Astrocyte (in vitro differentiated cells and primary cell): ENCODE results near the gene APC2.

Experiments
- EZH2 ChIP-seq: IDR thresholded peaks from 2 replicates; pipeline ENCODE4 v1.6.1; 2012; ENCODE audit warnings: mild to moderate bottlenecking, low read length, inconsistent platforms; ENCODE audit not compliant: insufficient read depth
- TF ChIP-seq, protein P1 (sequence below): IDR thresholded peaks from 2 replicates; pipeline ENCODE4 v1.5.1; 2011; ENCODE audit warnings: low read depth, mild to moderate bottlenecking, inconsistent platforms, low read length, moderate library complexity; ENCODE audit not compliant: insufficient read depth

- no peak for TF ChIP-seq EZH2
- TF ChIP-seq, protein P1, sequence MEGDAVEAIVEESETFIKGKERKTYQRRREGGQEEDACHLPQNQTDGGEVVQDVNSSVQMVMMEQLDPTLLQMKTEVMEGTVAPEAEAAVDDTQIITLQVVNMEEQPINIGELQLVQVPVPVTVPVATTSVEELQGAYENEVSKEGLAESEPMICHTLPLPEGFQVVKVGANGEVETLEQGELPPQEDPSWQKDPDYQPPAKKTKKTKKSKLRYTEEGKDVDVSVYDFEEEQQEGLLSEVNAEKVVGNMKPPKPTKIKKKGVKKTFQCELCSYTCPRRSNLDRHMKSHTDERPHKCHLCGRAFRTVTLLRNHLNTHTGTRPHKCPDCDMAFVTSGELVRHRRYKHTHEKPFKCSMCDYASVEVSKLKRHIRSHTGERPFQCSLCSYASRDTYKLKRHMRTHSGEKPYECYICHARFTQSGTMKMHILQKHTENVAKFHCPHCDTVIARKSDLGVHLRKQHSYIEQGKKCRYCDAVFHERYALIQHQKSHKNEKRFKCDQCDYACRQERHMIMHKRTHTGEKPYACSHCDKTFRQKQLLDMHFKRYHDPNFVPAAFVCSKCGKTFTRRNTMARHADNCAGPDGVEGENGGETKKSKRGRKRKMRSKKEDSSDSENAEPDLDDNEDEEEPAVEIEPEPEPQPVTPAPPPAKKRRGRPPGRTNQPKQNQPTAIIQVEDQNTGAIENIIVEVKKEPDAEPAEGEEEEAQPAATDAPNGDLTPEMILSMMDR = no peak
Observed at GRCh38 chr19:1401138-1401888, 48.6 kb upstream of the APC2 start, which contains the start of gene GAMT.
